GM21619 (cell line): ENCODE data around the gene CHID1.

ENCODE experiments used
- ATAC-seq: cut with Tn5 transposase; IDR thresholded peaks from one replicate; pipeline ENCODE4 v1.9.1; 2021; ENCODE audit not compliant: unreplicated experiment

Gene CHID1

DNA sequence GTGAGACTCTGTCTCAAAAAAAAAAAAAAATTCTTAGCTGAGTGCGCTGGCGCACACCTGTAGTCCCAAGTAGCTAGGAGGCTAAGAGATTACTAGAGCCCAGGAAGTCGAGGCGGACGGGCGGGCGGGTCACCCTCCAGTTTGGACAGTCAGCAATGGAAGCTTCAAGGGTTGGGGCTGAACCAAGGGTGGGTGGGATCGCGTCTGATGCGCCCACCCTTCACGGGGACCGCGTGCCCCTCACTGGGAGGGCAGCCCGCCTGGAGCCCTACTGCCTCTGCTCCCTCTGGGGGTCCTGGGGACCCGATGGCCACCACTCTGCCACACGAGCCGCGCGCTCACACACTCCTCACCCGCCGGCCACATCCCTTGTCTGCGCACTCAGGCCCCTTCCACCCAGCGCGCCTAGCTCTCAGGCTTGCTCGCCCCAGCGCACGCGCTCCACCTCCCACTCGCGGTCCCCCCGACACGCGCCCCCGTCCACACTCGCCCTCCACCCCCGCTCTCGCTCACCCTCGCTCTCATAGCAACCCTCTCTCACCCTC is 494 bp downstream of the CHID1 start:
- ATAC-seq: no peak

GRCh38 chr11:909406-909805 is 1.2 kb downstream of the CHID1 start:
- no peak for ATAC-seq

DNA sequence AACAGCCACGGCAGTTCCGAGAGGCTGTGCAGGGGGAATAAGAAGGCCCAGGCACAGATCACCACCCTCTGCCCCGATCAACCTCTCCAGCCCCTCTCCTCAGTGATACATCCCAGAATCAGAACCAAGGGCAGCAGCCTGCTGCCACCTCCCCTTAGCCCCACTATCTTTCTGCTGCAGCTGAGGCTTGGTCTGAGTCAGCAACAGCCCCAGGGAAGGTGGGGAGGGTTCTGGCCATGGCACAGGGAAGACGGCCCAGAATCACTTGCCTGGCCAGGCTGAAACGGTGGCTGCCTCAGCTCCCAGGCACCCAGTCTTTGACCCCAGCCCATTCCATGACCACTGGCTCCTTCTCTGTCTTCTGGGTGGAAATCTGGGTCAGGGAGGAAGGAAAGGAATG is 2.3 kb downstream of the CHID1 start:
- ATAC-seq: no peak

- no peak for ATAC-seq
Observed at GRCh38 chr11:907668-908067, 2.9 kb downstream of the CHID1 start.

DNA sequence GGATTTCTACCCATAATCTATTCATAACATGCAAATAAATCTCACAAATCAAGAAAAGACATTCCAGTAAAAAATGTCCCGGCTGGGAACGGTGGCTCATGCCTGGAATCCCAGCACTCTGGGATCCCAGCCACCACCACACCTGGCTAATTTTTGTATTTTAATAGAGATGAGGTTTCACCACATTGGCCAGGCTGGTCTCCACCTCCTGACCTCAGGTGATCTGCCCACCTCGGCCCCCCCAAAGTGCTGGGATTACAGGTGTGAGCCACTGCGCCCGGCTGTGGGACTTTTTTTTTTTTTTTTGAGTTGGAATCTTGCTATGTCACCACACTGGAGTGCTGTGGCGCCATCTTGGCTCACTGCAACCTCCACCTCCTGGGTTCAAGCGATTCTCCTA is 4.7 kb downstream of the CHID1 start:
- no peak for ATAC-seq

DNA sequence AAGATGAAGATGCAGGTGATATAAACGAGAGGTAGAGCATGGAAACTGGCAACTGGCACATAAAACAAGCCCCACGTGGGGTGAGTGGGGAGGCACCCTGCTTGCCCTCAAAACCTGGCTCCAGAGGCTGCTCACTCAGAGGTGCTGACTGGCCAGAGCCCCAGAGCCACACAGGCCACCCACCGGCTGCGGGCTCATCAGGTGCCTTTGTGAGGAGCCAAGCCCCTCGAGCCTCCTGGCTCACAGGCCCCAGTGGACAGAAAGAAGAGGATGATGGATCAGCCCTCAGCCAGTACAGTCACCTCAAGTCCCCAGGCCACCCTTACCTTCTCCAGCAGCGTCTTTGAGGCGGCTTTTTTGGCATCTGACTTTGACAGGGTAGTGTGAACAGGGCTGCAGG is 6.2 kb downstream of the CHID1 start:
- ATAC-seq: no peak

GRCh38 chr11:901452-902061 is 9.1 kb downstream of the CHID1 start:
- no peak for ATAC-seq

DNA sequence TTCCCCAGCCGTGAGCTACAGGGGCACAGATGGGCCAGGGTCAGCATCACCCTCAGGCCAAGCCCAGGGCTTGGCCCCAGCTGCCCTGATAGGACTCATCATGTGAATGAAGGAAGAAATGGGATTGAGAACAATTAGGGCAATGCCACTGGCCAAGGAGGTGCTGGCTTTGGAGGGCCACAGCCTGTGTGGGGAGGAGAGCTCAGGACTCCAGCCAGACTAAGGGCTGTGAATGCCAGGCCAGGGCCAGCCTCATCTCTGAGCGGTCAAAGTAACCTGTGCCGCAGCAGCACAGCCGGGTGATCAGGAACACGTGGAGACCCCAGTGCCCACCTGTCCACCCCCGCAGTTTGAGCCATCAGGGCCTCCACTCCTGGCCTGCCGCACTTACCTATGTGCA is 10.1 kb downstream of the CHID1 start:
- ATAC-seq: no peak

GRCh38 chr11:899724-900123 is 10.9 kb downstream of the CHID1 start:
- ATAC-seq: no peak

DNA sequence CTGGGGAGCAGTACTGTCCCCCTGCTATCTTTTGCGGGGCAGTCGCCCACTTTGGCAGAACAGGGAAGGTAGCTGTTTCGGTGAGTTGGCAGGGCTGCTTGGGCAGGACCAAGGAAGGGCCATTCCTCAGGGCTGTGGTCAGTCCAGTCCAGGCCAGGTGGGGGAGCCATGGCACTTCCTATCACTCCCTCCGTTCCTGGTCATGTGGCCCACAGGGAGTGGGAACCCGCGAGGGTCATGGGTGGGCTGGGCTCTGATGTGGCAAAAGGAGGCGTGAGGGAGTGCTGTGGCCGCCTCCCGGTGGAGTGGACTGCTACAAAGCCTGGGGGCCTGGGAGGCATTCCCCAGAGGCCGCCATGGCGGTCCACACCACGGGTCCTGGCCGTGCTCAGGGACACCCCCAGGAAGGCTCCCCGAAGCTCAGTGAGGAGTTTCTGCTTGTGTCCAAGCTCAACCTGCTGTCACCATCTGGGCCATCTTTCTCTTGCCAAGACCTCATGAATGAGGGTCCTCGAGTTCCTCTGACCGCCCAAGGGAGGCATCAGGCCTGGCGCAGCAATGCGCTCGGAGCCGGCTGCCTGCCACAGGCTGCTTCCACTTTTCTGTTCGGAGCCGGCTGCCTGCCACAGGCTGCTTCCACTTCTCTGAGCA is 11.9 kb downstream of the CHID1 start:
- no peak for ATAC-seq

GRCh38 chr11:898143-898511 is 12.5 kb downstream of the CHID1 start:
- ATAC-seq: no peak

DNA sequence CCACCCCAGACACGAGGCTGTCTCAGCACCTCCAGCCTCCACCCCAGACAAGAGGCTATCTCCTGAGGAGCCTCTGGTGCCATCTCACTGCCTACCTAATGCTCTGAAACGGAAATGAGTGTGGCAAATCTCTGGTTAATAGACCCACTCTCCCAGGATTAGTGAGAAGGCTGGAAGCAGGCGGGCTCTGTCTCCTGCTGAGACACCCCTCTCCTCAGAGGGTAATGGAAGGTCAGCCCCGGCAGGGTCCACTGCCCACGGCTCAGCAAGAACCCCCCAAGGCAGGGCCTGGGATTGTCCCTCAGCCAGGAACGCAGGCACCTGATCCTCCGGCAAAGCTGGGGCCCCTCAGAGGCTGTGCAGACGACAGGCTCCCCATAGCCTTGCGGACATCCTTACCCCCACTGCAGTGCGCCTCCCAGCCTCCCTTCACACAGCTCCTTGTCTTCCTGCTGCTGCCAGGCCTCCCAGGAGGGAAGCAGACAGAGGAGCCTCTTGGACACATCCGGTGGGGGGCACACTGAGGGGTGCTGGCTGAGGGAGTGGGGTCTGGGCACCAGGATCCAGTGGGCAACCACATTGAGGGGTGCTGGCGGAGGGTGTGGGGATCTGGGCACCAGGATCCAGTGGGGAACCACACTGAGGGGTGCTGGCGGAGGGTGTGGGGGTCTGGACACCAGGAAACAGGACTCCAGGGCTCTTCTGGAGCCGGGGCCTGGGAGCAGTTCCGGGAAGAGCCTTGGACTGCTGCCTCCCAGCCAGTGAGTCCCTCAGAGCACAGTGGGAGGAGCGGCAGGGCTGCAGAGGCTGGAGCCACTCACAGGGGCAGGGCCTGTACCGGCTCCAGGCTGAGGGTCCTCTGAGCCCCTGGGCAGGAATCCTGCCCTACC is 13.1 kb downstream of the CHID1 start:
- ATAC-seq: no peak

DNA sequence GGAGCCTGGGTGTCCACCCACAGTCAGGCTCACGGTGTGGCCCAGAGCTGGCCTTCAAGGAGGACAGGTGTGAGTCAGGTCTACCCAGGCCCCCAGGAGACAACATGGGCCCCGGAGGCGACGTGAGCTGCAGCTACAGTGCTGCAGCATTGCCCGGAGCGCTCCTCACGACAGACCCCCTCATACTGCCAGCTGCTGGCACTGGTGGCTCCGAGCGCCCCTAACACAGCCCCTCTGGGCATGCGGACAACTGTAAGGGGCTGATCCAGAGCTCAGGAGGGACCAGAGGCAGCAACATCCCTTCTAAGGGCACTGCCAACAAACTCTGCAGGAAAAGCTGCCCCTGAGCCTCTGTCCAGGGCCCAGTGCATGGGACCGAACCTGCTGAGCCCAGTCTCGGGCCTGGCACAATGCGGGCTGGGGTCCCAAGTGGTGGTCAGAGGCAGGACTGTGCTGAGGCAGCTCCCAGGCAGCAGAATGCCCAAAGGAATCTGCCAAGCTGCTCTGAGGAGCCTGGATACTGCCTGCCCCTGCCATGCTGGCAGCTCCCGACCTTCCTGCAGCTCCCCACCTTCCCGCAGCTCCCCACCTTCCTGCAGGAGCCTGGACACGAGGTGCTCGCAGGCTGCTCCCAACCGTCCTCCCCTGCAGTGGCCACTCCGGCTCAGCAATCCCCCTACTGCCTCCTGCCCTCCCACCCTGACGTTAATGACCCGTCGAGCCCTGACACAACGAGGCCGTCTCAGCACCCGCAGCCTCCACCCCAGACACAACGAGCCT is 15.1 kb downstream of the CHID1 start:
- ATAC-seq: no peak

DNA sequence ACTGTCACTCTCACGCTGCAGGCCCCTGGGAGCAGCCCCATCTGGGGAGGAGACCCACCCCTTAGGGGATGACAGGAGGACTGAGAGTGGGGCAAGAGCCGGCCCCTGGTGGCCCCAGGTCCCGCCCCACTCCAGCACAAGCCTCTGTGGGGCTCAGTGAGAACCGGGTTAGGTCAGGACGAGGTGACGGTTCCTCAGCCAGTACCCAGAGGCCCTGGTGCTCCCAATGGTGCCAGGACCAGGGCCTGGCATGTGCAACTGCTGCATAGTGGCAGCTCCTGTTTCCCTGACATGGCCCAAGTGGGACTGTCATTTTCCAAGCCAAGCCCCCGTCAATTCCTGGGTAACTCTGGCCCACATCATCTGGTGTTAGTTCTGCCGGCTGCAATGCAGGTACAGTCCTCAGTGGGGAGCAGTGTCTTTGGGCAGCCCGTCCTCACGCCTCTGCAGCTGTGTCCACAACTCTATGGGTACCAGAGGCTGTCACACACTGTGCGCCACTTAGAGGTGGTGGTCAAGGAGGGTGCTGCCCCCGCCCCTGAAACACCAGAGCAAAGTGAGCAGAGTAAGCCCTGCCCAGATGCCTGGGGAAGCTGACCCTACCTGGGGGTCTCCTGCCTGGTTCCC is 15.9 kb downstream of the CHID1 start:
- ATAC-seq: no peak

GRCh38 chr11:893008-893654 is 17.5 kb downstream of the CHID1 start:
- ATAC-seq: no peak

DNA sequence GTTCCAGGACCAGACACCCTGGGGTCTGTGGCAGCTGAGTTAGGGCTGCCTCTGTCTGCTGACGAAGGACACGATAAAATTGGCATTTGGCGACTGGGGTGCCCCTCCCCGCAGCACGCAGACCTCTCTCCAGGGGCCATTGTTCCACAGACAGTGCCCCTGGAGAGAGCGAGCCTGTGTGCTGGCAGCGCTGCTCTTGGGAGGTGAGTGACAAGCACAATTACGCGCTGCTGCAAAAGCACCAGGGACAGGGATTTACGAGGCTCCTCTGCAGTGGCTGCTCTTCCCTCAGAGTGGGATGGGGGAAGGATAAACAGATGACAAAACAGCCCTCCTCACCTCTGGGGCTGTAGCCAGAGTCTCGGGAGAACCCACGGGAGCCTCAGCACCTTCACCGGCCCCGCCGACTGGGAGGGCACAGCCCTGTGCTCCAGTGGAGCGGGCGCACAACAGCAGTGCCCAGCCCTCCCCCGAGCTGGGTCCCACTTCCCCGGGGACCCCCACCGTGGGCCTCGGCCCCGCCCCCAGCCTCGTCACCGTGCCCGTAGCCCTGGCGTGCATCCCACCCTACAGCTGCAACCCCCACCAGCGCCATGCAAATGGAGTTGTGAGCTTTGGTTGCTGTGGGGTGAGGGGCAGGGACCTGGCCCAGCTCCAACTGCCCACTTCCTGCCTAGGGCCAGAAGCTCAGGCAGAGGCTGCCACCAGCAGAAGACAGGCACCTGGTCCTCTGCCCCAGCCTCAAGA is 19.6 kb downstream of the CHID1 start:
- ATAC-seq: no peak

GRCh38 chr11:889687-890475 is 20.7 kb downstream of the CHID1 start:
- ATAC-seq: no peak

- no peak for ATAC-seq
Observed at GRCh38 chr11:889257-889656, 21.4 kb downstream of the CHID1 start.
